H1 (cell line): ENCODE data around the gene ITGB8. TPM values are rescaled to one million over a fixed set of nuclear protein-coding genes. Genes with fewer than 3 reads are reported as not detected.

Source experiments
- CTCF ChIA-PET: fragments of 300-600 bp; sonication (Branson Sonifier 250); formaldehyde crosslinking; loops from one replicate; lab custom pipeline; 2021; ENCODE audit not compliant: partially characterized antibody; lab: Charles Lee
- POLR2A ChIA-PET: fragments of 300-600 bp; sonication (Branson Sonifier 250); formaldehyde crosslinking; loops from one replicate; lab custom pipeline; 2021; ENCODE audit warnings: inconsistent platforms; ENCODE audit not compliant: partially characterized antibody; lab: Charles Lee
- DNase-seq, 2 experiments: peaks; one replicate each; pipeline versions ENCODE4 v3.0.0 to v3.0.0-alpha.2; 2010 to 2022; ENCODE audit warnings: low spot score in 2 of 2, low read depth in 1 of 2, mixed read lengths in 1 of 2
- FAIRE-seq: peaks from 2 replicates; lab custom pipeline; 2011; peaks lifted over from hg19 to GRCh38; lab: Jason Lieb, UNC
- H2AFZ ChIP-seq: 2 replicates; pipeline ENCODE4 v1.8.1; 2012; ENCODE audit warnings: low read length, inconsistent platforms
- H2AK5ac ChIP-seq: 2 replicates; pipeline ENCODE4 v1.6.1; 2013; ENCODE audit warnings: low read depth, low read length
- H2BK120ac ChIP-seq: replicated peaks from 2 replicates; pipeline ENCODE3; 2013; ENCODE audit warnings: low read depth, low read length, inconsistent platforms
- H2BK12ac ChIP-seq: 2 replicates; pipeline ENCODE4 v1.6.1; 2013; ENCODE audit warnings: low read depth, low read length
- H2BK15ac ChIP-seq: 2 replicates; pipeline ENCODE4 v1.6.1; 2013; ENCODE audit warnings: low read length
- H2BK20ac ChIP-seq: 2 replicates; pipeline ENCODE4 v1.6.1; 2013; ENCODE audit warnings: low read length
- H2BK5ac ChIP-seq: 2 replicates; pipeline ENCODE4 v1.6.1; 2013; ENCODE audit warnings: low read depth, low read length
- H3K14ac ChIP-seq: 2 replicates; pipeline ENCODE4 v1.6.1; 2013; ENCODE audit warnings: inconsistent platforms; ENCODE audit not compliant: insufficient read length
- H3K18ac ChIP-seq: 2 replicates; pipeline ENCODE4 v1.6.1; 2013; ENCODE audit warnings: low read length; ENCODE audit errors: extremely low read depth
- H3K23ac ChIP-seq: 2 replicates; pipeline ENCODE4 v1.6.1; 2013; ENCODE audit warnings: inconsistent platforms; ENCODE audit not compliant: insufficient read length
- H3K23me2 ChIP-seq: 2 replicates; pipeline ENCODE4 v1.6.1; 2013; ENCODE audit warnings: low read depth, low read length
- H3K27ac ChIP-seq: 2 replicates; pipeline ENCODE4 v1.6.1; 2011; ENCODE audit warnings: low read depth, low read length, inconsistent platforms
- H3K27me3 ChIP-seq, 4 experiments: replicated peaks in 1 of 4; 1 replicate in 1 of 4; 2 replicates in 3 of 4; pipeline versions ENCODE4 v1.6.1 to v1.8.1; 2011 to 2013; ENCODE audit warnings: low read length in 3 of 4, mild to moderate bottlenecking in 3 of 4, inconsistent platforms in 2 of 4, mixed read lengths in 2 of 4, moderate library complexity in 1 of 4; ENCODE audit not compliant: control insufficient read depth in 3 of 4, insufficient read depth in 3 of 4; ENCODE audit errors: extremely low read depth in 1 of 4
- H3K36me3 ChIP-seq, 4 experiments: 2 replicates each; pipeline versions ENCODE4 v1.6.1 to v1.8.1; 2011 to 2013; ENCODE audit warnings: mild to moderate bottlenecking in 4 of 4, low read length in 3 of 4, moderate library complexity in 2 of 4, control low read depth in 1 of 4, inconsistent platforms in 1 of 4; ENCODE audit not compliant: insufficient read depth in 4 of 4, control insufficient read depth in 2 of 4
- H3K4ac ChIP-seq: replicated peaks from 2 replicates; pipeline ENCODE3; 2013; ENCODE audit warnings: low read length, low read depth, mixed read lengths, inconsistent platforms; ENCODE audit not compliant: insufficient read length
- H3K4me1 ChIP-seq, 4 experiments: replicated peaks in 1 of 4; 1 replicate in 1 of 4; 2 replicates in 3 of 4; pipeline versions ENCODE4 v1.6.1 to v1.8.1; 2011 to 2013; ENCODE audit warnings: low read length in 3 of 4, inconsistent platforms in 2 of 4, mixed read lengths in 1 of 4; ENCODE audit not compliant: insufficient read depth in 4 of 4, control insufficient read depth in 3 of 4
- H3K4me2 ChIP-seq, 2 experiments: 2 replicates each; pipeline versions ENCODE4 v1.6.1 to v1.8.1; 2011 to 2013; ENCODE audit warnings: low read depth in 2 of 2, low read length in 2 of 2, control low read depth in 1 of 2, inconsistent platforms in 1 of 2, mild to moderate bottlenecking in 1 of 2; ENCODE audit not compliant: insufficient read depth in 1 of 2
- H3K4me3 ChIP-seq, 4 experiments: fragments of 200-600, 300-600 bp in 1 of 4; sonication (generic), shearing (Covaris generic), sonication (Bioruptor Twin) in 1 of 4; 2 replicates each; pipeline versions ENCODE4 v1.5.1 to v1.8.1; 2011 to 2016; ENCODE audit warnings: low read length in 4 of 4, low read depth in 3 of 4, control low read depth in 2 of 4, inconsistent platforms in 2 of 4, mild to moderate bottlenecking in 2 of 4, mixed read lengths in 1 of 4, moderate library complexity in 1 of 4; ENCODE audit not compliant: insufficient read depth in 2 of 4; ENCODE audit errors: extremely low read depth in 1 of 4
- H3K56ac ChIP-seq: replicated peaks from 2 replicates; pipeline ENCODE3; 2013; ENCODE audit warnings: low read depth, mild to moderate bottlenecking, mixed read lengths, low read length, inconsistent platforms; ENCODE audit not compliant: insufficient read length
- H3K79me1 ChIP-seq: 2 replicates; pipeline ENCODE4 v1.6.1; 2013; ENCODE audit warnings: low read depth, low read length, control low read depth
- H3K79me2 ChIP-seq, 2 experiments: 2 replicates each; pipeline versions ENCODE4 v1.6.1 to v1.8.1; 2012 to 2013; ENCODE audit warnings: low read length in 2 of 2, mild to moderate bottlenecking in 2 of 2, inconsistent platforms in 1 of 2; ENCODE audit not compliant: insufficient read depth in 2 of 2, control insufficient read depth in 1 of 2
- H3K9ac ChIP-seq, 4 experiments: replicated peaks in 1 of 4; 1 replicate in 1 of 4; 2 replicates in 3 of 4; pipeline versions ENCODE4 v1.6.1 to v1.8.1; 2011 to 2013; ENCODE audit warnings: low read depth in 3 of 4, low read length in 3 of 4, control low read depth in 2 of 4, mild to moderate bottlenecking in 2 of 4, moderate library complexity in 2 of 4, inconsistent platforms in 1 of 4; ENCODE audit errors: extremely low read depth in 1 of 4
- H3K9me3 ChIP-seq, 2 experiments: 2 replicates each; pipeline versions ENCODE4 v1.6.1 to v1.8.1; 2012 to 2013; ENCODE audit warnings: mild to moderate bottlenecking in 2 of 2, moderate library complexity in 2 of 2, control low read depth in 1 of 2, inconsistent platforms in 1 of 2, low read depth in 1 of 2, low read length in 1 of 2, mixed read lengths in 1 of 2; ENCODE audit not compliant: insufficient read depth in 2 of 2
- H4K20me1 ChIP-seq, 2 experiments: replicated peaks in 1 of 2; 2 replicates each; pipeline versions ENCODE3 to v1.8.1; 2011 to 2013; ENCODE audit warnings: inconsistent platforms in 2 of 2, low read length in 2 of 2, mild to moderate bottlenecking in 1 of 2; ENCODE audit not compliant: insufficient read depth in 2 of 2, control insufficient read depth in 1 of 2
- H4K5ac ChIP-seq: 2 replicates; pipeline ENCODE4 v1.6.1; 2013; ENCODE audit warnings: low read length, low read depth, mixed read lengths, inconsistent platforms; ENCODE audit not compliant: insufficient read length
- H4K8ac ChIP-seq: 2 replicates; pipeline ENCODE4 v1.8.0; 2013; ENCODE audit warnings: mild to moderate bottlenecking, moderate library complexity, low read length, inconsistent platforms; ENCODE audit not compliant: insufficient read depth; ENCODE audit errors: extremely low read depth
- H4K91ac ChIP-seq: replicated peaks from 2 replicates; pipeline ENCODE3; 2013; ENCODE audit warnings: low read length, mixed read lengths, inconsistent platforms; ENCODE audit not compliant: insufficient read length
- BRCA1 ChIP-seq: IDR thresholded peaks from 2 replicates; pipeline ENCODE4 v1.6.1; 2012; ENCODE audit warnings: low read depth, low read length, improper control_type of control experiment
- CBX5 ChIP-seq: fragments of 300-800, 300-1000 bp; sonication (generic); IDR thresholded peaks from 2 replicates; pipeline ENCODE4 v1.7.1; 2016; ENCODE audit warnings: antibody characterized with exemption, low read length, low read depth
- CHD1 ChIP-seq: IDR thresholded peaks from 2 replicates; pipeline ENCODE4 v1.6.1; 2012; ENCODE audit warnings: low read depth, low read length, improper control_type of control experiment
- CHD2 ChIP-seq: IDR thresholded peaks from 2 replicates; pipeline ENCODE4 v1.6.1; 2012; ENCODE audit warnings: low read length, improper control_type of control experiment
- HDAC2 ChIP-seq, 2 experiments: fragments of 300-600 bp in 1 of 2; sonication (generic) in 1 of 2; IDR thresholded peaks; 2 replicates each; pipeline ENCODE4 v1.6.1; 2011 to 2012; ENCODE audit warnings: low read depth in 2 of 2, low read length in 2 of 2, mild to moderate bottlenecking in 2 of 2, moderate library complexity in 2 of 2, borderline replicate concordance in 1 of 2, inconsistent platforms in 1 of 2
- KDM5A ChIP-seq: fragments of 200-600 bp; IDR thresholded peaks from 2 replicates; pipeline ENCODE4 v1.7.1; 2012; ENCODE audit warnings: mild to moderate bottlenecking, low read length, inconsistent platforms, mixed read lengths
- POU5F1 ChIP-seq: IDR thresholded peaks from 2 replicates; pipeline ENCODE4 v1.6.1; 2011; ENCODE audit warnings: low read depth, mild to moderate bottlenecking, low read length, moderate library complexity
- SIRT6 ChIP-seq: IDR thresholded peaks from one replicate; pipeline ENCODE4 v1.7.1; 2012; ENCODE audit warnings: low read length, inconsistent platforms
- SUZ12 ChIP-seq: fragments of 200-600 bp; sonication (generic); IDR thresholded peaks from 2 replicates; pipeline ENCODE4 v1.6.1; 2012; ENCODE audit warnings: mild to moderate bottlenecking, inconsistent platforms, low read length, moderate library complexity, mixed read lengths
- TAF7 ChIP-seq: optimal IDR thresholded peaks from 2 replicates; pipeline ENCODE3; 2011; ENCODE audit warnings: low read depth, mild to moderate bottlenecking, inconsistent platforms, low read length, moderate library complexity, borderline replicate concordance
- TCF12 ChIP-seq: IDR thresholded peaks from 2 replicates; pipeline ENCODE4 v1.6.1; 2011; ENCODE audit warnings: low read depth, mild to moderate bottlenecking, low read length
- WGBS, 2 experiments: shearing (Covaris generic) in 1 of 2; methylation state at CpG; one replicate each; pipeline versions ENCODE4 v1.1.6 to v1.1.7; 2013 to 2015; ENCODE audit warnings: low lambda C conversion rate in 2 of 2, mixed read lengths in 2 of 2, inconsistent platforms in 1 of 2, low coverage in 1 of 2, missing lambda C conversion rate in 1 of 2; ENCODE audit not compliant: insufficient replicate concordance in 2 of 2, insufficient coverage in 1 of 2, insufficient read length in 1 of 2; ENCODE audit errors: extremely low coverage in 1 of 2, missing lambda C conversion rate in 1 of 2; 5-methylcytosine and 5-hydroxymethylcytosine counted together
- polyA plus RNA-seq, 7 experiments: library from polyadenylated mRNA; depleted of rRNA in 3 of 7; stranded (reverse) in 5 of 7; unstranded in 2 of 7; fragments of >200 nt in 5 of 7; fragments of 200-250 nt in 2 of 7; gene quantifications; 1 replicate in 5 of 7; 2 replicates in 1 of 7; 4 replicates in 1 of 7; pipeline versions ENCODE4 v1.2.1 to v1.2.3, GENCODE V29; 2011 to 2013; ENCODE audit warnings: missing spikeins in 2 of 7, mixed read lengths in 2 of 7
- total RNA-seq: library from RNA; stranded (reverse); fragmentation: NEBNext Ultra II Directional; extraction: Animal tissue kit (Norgen Biotek cat#: 25700); gene quantifications from 2 replicates; pipeline ENCODE4 v1.2.1, GENCODE V29; 2021

The ITGB8 gene
- total and polyA plus RNA-seq, 2 of the 8 experiments (the other 6 are each of a cell fraction or from before 2014, with no cell fraction given) = 1.2 to 3.6 TPM

DNA sequence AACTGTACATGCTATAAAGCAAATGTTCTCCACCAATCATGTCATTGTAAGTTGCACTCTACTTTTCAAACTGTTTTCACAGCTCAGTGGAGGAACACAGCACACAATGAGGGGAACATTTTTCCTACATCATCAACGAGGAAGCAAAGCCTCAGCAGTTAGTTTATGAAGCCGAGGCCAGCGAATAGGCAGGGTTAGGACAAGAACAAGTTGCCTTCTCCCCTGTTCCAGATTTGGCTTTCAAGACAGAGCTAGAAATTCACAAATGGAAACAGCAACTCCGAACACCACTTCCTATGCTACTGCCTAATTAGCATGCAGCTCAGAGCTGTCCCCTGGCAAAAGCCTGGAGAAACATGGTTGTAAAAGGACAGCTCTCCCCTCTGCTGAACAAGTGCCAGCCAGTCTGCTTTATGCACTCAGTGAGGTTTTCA lies 19.8 kb downstream of the ITGB8 start:
- H4K20me1 ChIP-seq = no peaks in the 10 kb centered on the region
- no peak overlapping the region for H2BK15ac ChIP-seq
- CTCF ChIA-PET = interaction anchor here (1.0 to 1.1 kb wide), 2 partner anchors 12 to 90 kb away, joined by 3 read pairs; no protein-coding TSS in a partner anchor
- H3K27me3 ChIP-seq = no peaks in the 10 kb centered on the region
- H3K18ac ChIP-seq = no peak overlapping the region
- WGBS, 2 experiments = 83% methylated on average over 4 of the region's 4 CpGs; no CpG with 5 or more reads in 1 of the 2 experiments
- no peak overlapping the region for H2BK20ac ChIP-seq
- H3K4me2 ChIP-seq = no peak overlapping the region
- H3K4me3 ChIP-seq = no peak overlapping the region
- POLR2A ChIA-PET = no interaction called here
- H3K27ac ChIP-seq = no peak overlapping the region
- no peak overlapping the region for H3K56ac ChIP-seq
- no peak overlapping the region for H3K23ac ChIP-seq
- H3K9ac ChIP-seq = no peak overlapping the region
- H3K4ac ChIP-seq = no peak overlapping the region
- no peak overlapping the region for H2BK12ac ChIP-seq
- FAIRE-seq (no peak), DNase-seq (no peak)
- TF ChIP-seq POU5F1 = no peak
- no peak for TF ChIP-seq TCF12
- no peak for TF ChIP-seq KDM5A
- no peak for TF ChIP-seq BRCA1
- no peak for TF ChIP-seq CBX5
- TF ChIP-seq TAF7 = no peak
- no peak for TF ChIP-seq CHD2
- TF ChIP-seq SIRT6 = no peak
- TF ChIP-seq HDAC2 (IDR thresholded peaks at IDR 0.05; ENCODE audit: borderline replicate concordance in 1 of 2, low read depth in 2 of 2, low read length in 2 of 2) = no peak
- no peak for TF ChIP-seq CHD1
- no peak for TF ChIP-seq SUZ12
- H2BK5ac ChIP-seq = no peak overlapping the region
- no peaks in the 10 kb centered on the region for H3K79me1 ChIP-seq
- no peak overlapping the region for H4K5ac ChIP-seq
- no peaks in the 10 kb centered on the region; a peak in 1 of 8 replicates for H3K36me3 ChIP-seq
- no peak overlapping the region for H2BK120ac ChIP-seq
- no peaks in the 10 kb centered on the region for H3K4me1 ChIP-seq
- H4K8ac ChIP-seq = no peak overlapping the region
- H4K91ac ChIP-seq = no peak overlapping the region
- H2AK5ac ChIP-seq = no peak overlapping the region
- 0 out of 2 replicates have a peak overlapping the region, but pooled peaks have one; percentile 43 for H2AFZ ChIP-seq
- no peaks in the 10 kb centered on the region for H3K79me2 ChIP-seq
- no peaks in the 10 kb centered on the region for H3K23me2 ChIP-seq
- no peak overlapping the region for H3K14ac ChIP-seq
- H3K9me3 ChIP-seq = no peaks in the 10 kb centered on the region
